HEK293 (cell line): Measurements from ENCODE around the gene ANKRD44.

ENCODE experiments used
- CTCF ChIA-PET: fragments of 350-600 bp; formaldehyde crosslinking; extraction: SDS; loops from one replicate; lab custom pipeline; 2021; ENCODE audit warnings: antibody characterized with exemption; lab: Yijun Ruan, JAX
- POLR2A ChIA-PET: fragments of 300-600 bp; formaldehyde crosslinking; extraction: SDS; loops from one replicate; lab custom pipeline; 2020; ENCODE audit warnings: antibody characterized with exemption, inconsistent platforms; lab: Yijun Ruan, JAX
- H3K27ac ChIP-seq: fragments of 200-500 bp; sonication (Bioruptor generic); 2 replicates; pipeline ENCODE4 v1.5.1; 2014; ENCODE audit warnings: low read depth, low read length, control low read depth, inconsistent platforms; ENCODE audit errors: extremely low read depth
- H3K36me3 ChIP-seq, 2 experiments: fragments of 200-500 bp in 1 of 2; sonication (Bioruptor generic) in 1 of 2; 1 replicate in 1 of 2; 2 replicates in 1 of 2; pipeline ENCODE4 v1.5.1; 2014 to 2017; ENCODE audit warnings: inconsistent platforms in 2 of 2, low read length in 2 of 2; ENCODE audit not compliant: control insufficient read depth in 2 of 2, insufficient read depth in 1 of 2
- H3K4me1 ChIP-seq: fragments of 200-500 bp; sonication (Bioruptor generic); 2 replicates; pipeline ENCODE4 v1.5.1; 2014; ENCODE audit warnings: mild to moderate bottlenecking, low read length, inconsistent platforms; ENCODE audit not compliant: control insufficient read depth, insufficient read depth
- H3K4me3 ChIP-seq: 2 replicates; pipeline ENCODE4 v1.5.1; 2011; ENCODE audit warnings: low read depth, mild to moderate bottlenecking, control low read depth, low read length, moderate library complexity
- H3K9me3 ChIP-seq: fragments of 200-500 bp; sonication (Bioruptor generic); 2 replicates; pipeline ENCODE4 v1.5.1; 2014; ENCODE audit warnings: low read depth, low read length, inconsistent platforms; ENCODE audit not compliant: control insufficient read depth, insufficient read depth
- GLIS1 ChIP-seq: fragments of 450-650 bp; formaldehyde crosslinking; IDR thresholded peaks from 2 replicates; pipeline ENCODE4 v1.5.1; 2016; ENCODE audit warnings: missing biosample characterization, missing genetic modification characterization
- ZBTB11 ChIP-seq: fragments of 450-650 bp; formaldehyde crosslinking; conservative IDR thresholded peaks from 2 replicates; pipeline ENCODE4 v1.5.1; 2016; ENCODE audit warnings: low read depth, missing biosample characterization, missing genetic modification characterization
- ZNF132 ChIP-seq: fragments of 450-650 bp; formaldehyde crosslinking; IDR thresholded peaks from 2 replicates; pipeline ENCODE4 v1.5.1; 2017; ENCODE audit warnings: missing biosample characterization, missing genetic modification characterization, borderline replicate concordance
- ZNF138 ChIP-seq: fragments of 450-650 bp; formaldehyde crosslinking; IDR thresholded peaks from 2 replicates; pipeline ENCODE4 v1.5.1; 2016; ENCODE audit warnings: missing biosample characterization, missing genetic modification characterization, borderline replicate concordance
- ZNF23 ChIP-seq: fragments of 450-650 bp; formaldehyde crosslinking; IDR thresholded peaks from 2 replicates; pipeline ENCODE4 v1.5.1; 2016; ENCODE audit warnings: missing biosample characterization, missing genetic modification characterization, borderline replicate concordance
- ZNF239 ChIP-seq: fragments of 450-650 bp; formaldehyde crosslinking; IDR thresholded peaks from 2 replicates; pipeline ENCODE4 v1.5.1; 2016; ENCODE audit warnings: missing biosample characterization, missing genetic modification characterization
- ZNF362 ChIP-seq: fragments of 450-650 bp; formaldehyde crosslinking; IDR thresholded peaks from 2 replicates; pipeline ENCODE4 v1.5.1; 2016; ENCODE audit warnings: missing biosample characterization, missing genetic modification characterization
- ZNF394 ChIP-seq: fragments of 450-650 bp; formaldehyde crosslinking; IDR thresholded peaks from 2 replicates; pipeline ENCODE4 v1.5.1; 2016; ENCODE audit warnings: missing biosample characterization, missing genetic modification characterization, mild to moderate bottlenecking, moderate library complexity, borderline replicate concordance
- ZNF544 ChIP-seq: fragments of 450-650 bp; formaldehyde crosslinking; IDR thresholded peaks from 2 replicates; pipeline ENCODE4 v1.5.0; 2017; ENCODE audit warnings: missing biosample characterization, missing genetic modification characterization
- ZNF600 ChIP-seq: fragments of 450-650 bp; formaldehyde crosslinking; IDR thresholded peaks from 2 replicates; pipeline ENCODE4 v1.5.1; 2016; ENCODE audit warnings: missing biosample characterization, missing genetic modification characterization
- ZNF692 ChIP-seq: fragments of 450-650 bp; formaldehyde crosslinking; IDR thresholded peaks from 2 replicates; pipeline ENCODE4 v1.5.1; 2016; ENCODE audit warnings: missing biosample characterization, missing genetic modification characterization

Gene ANKRD44

DNA sequence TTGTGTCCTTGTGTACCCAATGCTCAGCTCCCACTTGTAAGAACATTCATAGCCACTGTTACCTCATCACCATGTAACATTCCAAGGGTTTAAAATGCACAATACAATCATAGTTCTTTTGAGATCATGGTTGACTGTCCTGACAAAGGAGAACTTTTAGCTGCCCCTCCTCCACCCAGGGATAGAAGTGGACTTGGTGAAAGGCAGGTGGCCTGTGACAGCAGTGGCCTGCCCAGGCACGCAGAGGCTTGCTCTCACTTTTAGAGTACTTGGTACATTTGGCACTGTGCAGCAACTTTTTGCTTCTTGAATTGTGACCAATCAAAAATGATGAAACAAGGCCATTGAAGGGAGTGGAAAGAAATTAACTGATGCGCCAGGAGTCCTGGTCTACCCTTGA, 108.7 kb downstream of the ANKRD44 start:
- Histone ChIP-seq H3K36me3 (no peaks in the 10 kb centered on the region), H3K4me1 (no peaks in the 10 kb centered on the region), H3K9me3 (no peaks in the 10 kb centered on the region), H3K27ac (no peak overlapping the region), H3K4me3 (no peak overlapping the region)
- POLR2A ChIA-PET = no interaction called here
- CTCF ChIA-PET = interaction anchor here (3.0 kb wide), 1 partner anchor 11 kb away, joined by 12 read pairs; no protein-coding TSS in a partner anchor
- TF ChIP-seq ZNF132 (tag by site-specific recombination) (no peak), ZNF138 (tag by site-specific recombination) (no peak), ZNF394 (tag by site-specific recombination) (no peak), ZNF23 (tag by site-specific recombination) (no peak), ZNF544 (tag by site-specific recombination) (no peak), GLIS1 (no peak), ZBTB11 (tag by site-specific recombination) (no peak), ZNF600 (tag by site-specific recombination) (no peak), ZNF239 (tag by site-specific recombination) (no peak), ZNF362 (no peak), ZNF692 (tag by site-specific recombination) (no peak)
- TF ChIP-seq, all 188 proteins: peak for 0

DNA sequence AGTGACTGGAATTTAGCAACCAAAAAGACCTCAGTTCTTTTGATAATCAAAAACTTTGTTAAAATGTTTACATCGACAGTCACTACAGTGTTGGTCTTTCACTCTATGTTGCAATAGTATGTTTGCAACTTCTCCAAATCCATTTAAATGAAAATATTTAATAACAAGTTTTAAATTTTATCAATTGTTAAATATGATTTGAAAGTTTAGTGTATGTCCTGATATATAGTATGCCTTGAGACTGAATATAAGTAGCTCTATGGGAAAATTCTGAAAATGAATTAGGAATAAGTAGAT, 109.9 kb downstream of the ANKRD44 start:
- ChIA-PET CTCF (interaction anchor here (3.0 kb wide), 1 partner anchor 10 kb away, joined by 12 read pairs; no protein-coding TSS in a partner anchor), POLR2A (no interaction called here)
- H3K4me1 ChIP-seq = no peaks in the 10 kb centered on the region

More for the DNA sequence above, 109.9 kb downstream of the ANKRD44 start:
- Histone ChIP-seq H3K27ac (no peak overlapping the region), H3K9me3 (no peaks in the 10 kb centered on the region)
- TF ChIP-seq ZBTB11 (tag by site-specific recombination) = no peak
- TF ChIP-seq, all 188 proteins: peak for 0
- H3K4me3 ChIP-seq = no peak overlapping the region
- H3K36me3 ChIP-seq = no peaks in the 10 kb centered on the region
